Astrocyte of the spinal cord (primary cell): ENCODE data around the gene TAF3.
A peak's percentile ranks its signal among the peaks of the same experiment; 100 is the strongest.

ENCODE experiments used
- DNase-seq: peaks from one replicate; pipeline ENCODE4 v3.0.0; 2011; ENCODE audit warnings: low read depth, low spot score
- H3K4me3 ChIP-seq: 2 replicates; pipeline ENCODE4 v1.5.1; 2011; ENCODE audit warnings: low read depth, mild to moderate bottlenecking, low read length, moderate library complexity
- CTCF ChIP-seq: IDR thresholded peaks from 2 replicates; pipeline ENCODE4 v1.5.1; 2012; ENCODE audit warnings: low read depth, mild to moderate bottlenecking, low read length, inconsistent platforms
- in situ Hi-C: cut with HindIII; loops from 2 replicates; pipeline ENCODE4 v1.10.0; 2017; ENCODE audit warnings: low sequenced_read_pairs

Gene TAF3

DNA sequence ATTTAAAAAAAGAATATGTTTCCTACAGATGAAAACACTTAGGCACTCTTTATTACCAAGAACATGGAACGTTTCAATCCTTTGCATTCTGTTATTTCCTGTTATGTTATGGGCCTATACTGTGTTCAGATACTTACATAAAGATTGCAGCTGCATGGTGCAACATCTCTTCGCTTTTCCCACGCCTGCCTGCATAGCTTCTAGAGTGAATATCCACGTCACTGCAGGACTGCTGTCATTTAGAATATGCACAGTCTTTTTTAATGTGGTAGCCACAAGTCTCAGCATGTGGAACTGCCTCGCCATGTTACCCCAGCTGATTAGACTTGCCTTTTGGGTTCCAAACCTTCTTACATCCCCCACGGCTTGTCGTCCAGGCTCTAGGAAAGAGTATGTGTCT lies 166.6 kb downstream of the TAF3 start:
- no peak overlapping the region for H3K4me3 ChIP-seq
- no peak for DNase-seq
- in situ Hi-C loops: no loop called here
- no peak for TF ChIP-seq CTCF

- in situ Hi-C loops: no loop called here
- H3K4me3 ChIP-seq: no peak overlapping the region
- DNase-seq: peak; percentile 13
- no peak for TF ChIP-seq CTCF
Observed at GRCh38 chr10:7986851-7987250, 168.5 kb downstream of the TAF3 start.

- no peak overlapping the region for H3K4me3 ChIP-seq
- in situ Hi-C loops: no loop called here
- no peak for TF ChIP-seq CTCF
- DNase-seq: no peak
Observed at GRCh38 chr10:7988989-7989388, 170.7 kb downstream of the TAF3 start.

- no peak overlapping the region for H3K4me3 ChIP-seq
- no peak for TF ChIP-seq CTCF
- DNase-seq: no peak
- in situ Hi-C loops: no loop called here
Observed at GRCh38 chr10:7998831-7999230, 180.5 kb downstream of the TAF3 start.

- no peak overlapping the region for H3K4me3 ChIP-seq
- in situ Hi-C loops: no loop called here
- no peak for TF ChIP-seq CTCF
- no peak for DNase-seq
Observed at GRCh38 chr10:8004469-8005000, 186.2 kb downstream of the TAF3 start.

GRCh38 chr10:8006274-8006999 lies 188.1 kb downstream of the TAF3 start:
- in situ Hi-C loops: no loop called here

More at GRCh38 chr10:8006274-8006999, 188.1 kb downstream of the TAF3 start:
- no peak for DNase-seq
- H3K4me3 ChIP-seq: no peak overlapping the region
- TF ChIP-seq CTCF: no peak
